Neural progenitor cell (in vitro differentiated cells): ENCODE data around the gene SNX5.

ENCODE experiments used
- EZH2 ChIP-seq: fragments of 200-600 bp; sonication (generic); IDR thresholded peaks from 2 replicates; pipeline ENCODE4 v1.6.1; 2017; ENCODE audit warnings: antibody characterized with exemption, mild to moderate bottlenecking, moderate library complexity
- EZH2phosphoT487 ChIP-seq: fragments of 200-600 bp; sonication (generic); IDR thresholded peaks from 2 replicates; pipeline ENCODE4 v1.6.1; 2017; ENCODE audit warnings: antibody characterized with exemption
- TF ChIP-seq, protein P1 (sequence below): fragments of 200-600 bp; sonication (generic); IDR thresholded peaks from 2 replicates; pipeline ENCODE4 v1.5.1; 2017; ENCODE audit warnings: antibody characterized with exemption, mild to moderate bottlenecking

DNA sequence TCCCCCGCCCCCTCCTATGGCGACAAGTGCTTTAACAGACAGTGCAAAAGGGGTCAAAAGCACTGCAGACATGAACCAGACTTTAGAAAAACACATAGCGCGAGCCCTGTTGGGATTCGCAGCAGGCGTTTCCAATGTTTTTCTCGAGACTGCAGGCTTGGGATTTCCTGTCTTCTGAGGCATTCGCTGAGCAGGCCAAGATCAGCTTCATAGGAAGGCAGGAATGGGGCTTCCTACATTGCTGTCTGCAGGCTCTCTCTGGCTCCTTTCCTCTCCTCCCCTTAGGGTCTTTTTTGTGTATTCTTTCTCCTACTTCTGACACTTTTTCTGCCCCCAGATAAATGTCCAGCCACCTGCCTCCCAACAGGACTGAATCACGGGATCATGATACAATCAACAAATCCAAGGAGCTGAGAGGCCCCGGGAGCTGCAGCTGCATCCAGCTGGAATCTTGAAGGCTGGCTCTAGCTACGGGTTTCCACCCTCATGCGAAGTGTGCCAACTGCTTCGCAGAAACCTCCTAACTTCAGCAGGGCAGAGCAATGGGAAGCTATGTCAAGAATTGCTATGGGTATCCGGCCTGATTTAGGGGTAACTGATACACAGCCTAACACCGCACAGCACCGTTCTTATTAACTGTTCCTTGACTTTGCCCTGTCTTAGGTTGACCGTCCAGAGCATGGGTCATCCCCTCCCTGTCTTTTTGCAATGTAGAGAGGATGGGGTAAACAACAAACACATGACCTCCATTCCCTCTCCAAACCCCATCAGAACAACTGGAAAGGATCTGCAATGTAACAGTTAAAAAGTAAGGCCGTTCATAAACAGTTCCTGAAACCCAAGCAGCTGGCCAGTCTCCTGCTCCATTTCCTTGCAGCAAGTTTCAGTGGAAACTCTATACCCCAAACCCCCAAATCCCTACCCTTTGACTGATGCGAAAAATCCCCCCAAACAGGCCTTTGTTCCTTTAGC lies 31.5 kb downstream of the SNX5 start:
- TF ChIP-seq, protein P1, sequence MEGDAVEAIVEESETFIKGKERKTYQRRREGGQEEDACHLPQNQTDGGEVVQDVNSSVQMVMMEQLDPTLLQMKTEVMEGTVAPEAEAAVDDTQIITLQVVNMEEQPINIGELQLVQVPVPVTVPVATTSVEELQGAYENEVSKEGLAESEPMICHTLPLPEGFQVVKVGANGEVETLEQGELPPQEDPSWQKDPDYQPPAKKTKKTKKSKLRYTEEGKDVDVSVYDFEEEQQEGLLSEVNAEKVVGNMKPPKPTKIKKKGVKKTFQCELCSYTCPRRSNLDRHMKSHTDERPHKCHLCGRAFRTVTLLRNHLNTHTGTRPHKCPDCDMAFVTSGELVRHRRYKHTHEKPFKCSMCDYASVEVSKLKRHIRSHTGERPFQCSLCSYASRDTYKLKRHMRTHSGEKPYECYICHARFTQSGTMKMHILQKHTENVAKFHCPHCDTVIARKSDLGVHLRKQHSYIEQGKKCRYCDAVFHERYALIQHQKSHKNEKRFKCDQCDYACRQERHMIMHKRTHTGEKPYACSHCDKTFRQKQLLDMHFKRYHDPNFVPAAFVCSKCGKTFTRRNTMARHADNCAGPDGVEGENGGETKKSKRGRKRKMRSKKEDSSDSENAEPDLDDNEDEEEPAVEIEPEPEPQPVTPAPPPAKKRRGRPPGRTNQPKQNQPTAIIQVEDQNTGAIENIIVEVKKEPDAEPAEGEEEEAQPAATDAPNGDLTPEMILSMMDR, result no peak
- no peak for TF ChIP-seq EZH2phosphoT487
- TF ChIP-seq EZH2, result no peak
